Measurements from ENCODE around the gene GPR34. TPM values are rescaled to one million over a fixed set of nuclear protein-coding genes. Genes with fewer than 3 reads are reported as not detected.
"Not testable (repeated sequence)": the region's sequence is repeated elsewhere in the genome, so short reads cannot be mapped to it uniquely, and the experiment has no call there.

GPR34 gene
- total RNA-seq, 2 experiments from 2014 or later: not detected

DNA sequence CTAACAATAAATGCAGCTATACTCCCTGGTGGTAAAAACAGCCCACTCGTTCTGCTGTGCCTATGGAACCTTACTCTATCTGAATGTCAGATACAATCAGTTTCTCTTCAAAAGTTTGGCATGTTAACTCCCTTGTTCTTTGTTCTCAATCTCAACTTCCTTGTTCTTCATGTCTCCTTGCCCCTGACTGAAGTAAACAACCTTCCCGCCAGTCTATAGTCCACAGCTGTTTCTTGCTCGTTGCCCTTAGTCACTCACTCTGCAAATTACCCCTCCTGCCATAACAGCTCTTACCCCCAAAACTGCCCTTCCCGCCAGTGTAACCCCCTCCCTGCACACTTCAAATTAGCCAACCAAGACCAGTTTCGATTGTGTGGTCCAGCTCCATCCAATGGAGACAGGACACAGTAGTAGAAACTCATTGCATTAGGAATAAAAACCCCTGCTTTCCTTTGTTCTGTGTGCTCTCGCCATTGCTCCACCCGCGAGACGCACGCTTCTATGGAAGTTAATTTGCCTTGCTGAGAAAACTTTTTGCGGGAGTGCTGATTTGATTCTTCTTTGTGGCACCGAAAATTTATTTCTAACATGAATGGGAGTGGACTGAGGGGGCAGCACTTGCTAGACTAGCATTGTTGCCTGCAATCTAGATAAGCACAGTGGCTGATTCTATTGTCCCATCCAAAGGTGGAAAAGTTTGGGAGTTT is 28.1 kb downstream of the GPR34 start:
- H3K4me3 Mint-ChIP-seq: no peak overlapping the region
- intact Hi-C loops (cut with DNase I, micrococcal nuclease): no loop called here
- H3K27me3 ChIP-seq (ENCODE audit: control insufficient read depth in 1 of 2, insufficient read depth in 2 of 2, low read length in 2 of 2): no peaks in the 10 kb centered on the region
- DNase-seq: no peak
- H3K4me3 ChIP-seq (ENCODE audit: low read length): no peak overlapping the region
- H3K36me3 Mint-ChIP-seq (ENCODE audit: low read depth): peaks cover 66% of the 10 kb centered on the region
- peaks cover 27% of the 10 kb centered on the region for H3K4me1 ChIP-seq (ENCODE audit: insufficient read depth, low read length)
- peaks cover 3% of the 10 kb centered on the region for H3K36me3 ChIP-seq (ENCODE audit: insufficient read depth, low read length)
- H3K27ac ChIP-seq (ENCODE audit: low read depth in 1 of 2, low read length in 2 of 2): no peak overlapping the region
- peaks cover 27% of the 10 kb centered on the region for H3K4me1 Mint-ChIP-seq (ENCODE audit: low read depth)
- H3K9me3 Mint-ChIP-seq: no peaks in the 10 kb centered on the region
- H3K27me3 Mint-ChIP-seq: no peaks in the 10 kb centered on the region
- H3K27ac Mint-ChIP-seq: no peak overlapping the region
- ChIA-PET POLR2A (no interaction called here), CTCF (no interaction called here)
- TF ChIP-seq, protein P1, sequence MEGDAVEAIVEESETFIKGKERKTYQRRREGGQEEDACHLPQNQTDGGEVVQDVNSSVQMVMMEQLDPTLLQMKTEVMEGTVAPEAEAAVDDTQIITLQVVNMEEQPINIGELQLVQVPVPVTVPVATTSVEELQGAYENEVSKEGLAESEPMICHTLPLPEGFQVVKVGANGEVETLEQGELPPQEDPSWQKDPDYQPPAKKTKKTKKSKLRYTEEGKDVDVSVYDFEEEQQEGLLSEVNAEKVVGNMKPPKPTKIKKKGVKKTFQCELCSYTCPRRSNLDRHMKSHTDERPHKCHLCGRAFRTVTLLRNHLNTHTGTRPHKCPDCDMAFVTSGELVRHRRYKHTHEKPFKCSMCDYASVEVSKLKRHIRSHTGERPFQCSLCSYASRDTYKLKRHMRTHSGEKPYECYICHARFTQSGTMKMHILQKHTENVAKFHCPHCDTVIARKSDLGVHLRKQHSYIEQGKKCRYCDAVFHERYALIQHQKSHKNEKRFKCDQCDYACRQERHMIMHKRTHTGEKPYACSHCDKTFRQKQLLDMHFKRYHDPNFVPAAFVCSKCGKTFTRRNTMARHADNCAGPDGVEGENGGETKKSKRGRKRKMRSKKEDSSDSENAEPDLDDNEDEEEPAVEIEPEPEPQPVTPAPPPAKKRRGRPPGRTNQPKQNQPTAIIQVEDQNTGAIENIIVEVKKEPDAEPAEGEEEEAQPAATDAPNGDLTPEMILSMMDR (IDR thresholded peaks at IDR 0.05): no peak
- H3K9me3 ChIP-seq (ENCODE audit: control insufficient read depth in 1 of 2, insufficient read depth in 1 of 2, low read length in 2 of 2): peaks cover 8 to 27% of the 10 kb centered on the region in 2 experiments
- ATAC-seq (ENCODE audit: poor library complexity): no peak

DNA sequence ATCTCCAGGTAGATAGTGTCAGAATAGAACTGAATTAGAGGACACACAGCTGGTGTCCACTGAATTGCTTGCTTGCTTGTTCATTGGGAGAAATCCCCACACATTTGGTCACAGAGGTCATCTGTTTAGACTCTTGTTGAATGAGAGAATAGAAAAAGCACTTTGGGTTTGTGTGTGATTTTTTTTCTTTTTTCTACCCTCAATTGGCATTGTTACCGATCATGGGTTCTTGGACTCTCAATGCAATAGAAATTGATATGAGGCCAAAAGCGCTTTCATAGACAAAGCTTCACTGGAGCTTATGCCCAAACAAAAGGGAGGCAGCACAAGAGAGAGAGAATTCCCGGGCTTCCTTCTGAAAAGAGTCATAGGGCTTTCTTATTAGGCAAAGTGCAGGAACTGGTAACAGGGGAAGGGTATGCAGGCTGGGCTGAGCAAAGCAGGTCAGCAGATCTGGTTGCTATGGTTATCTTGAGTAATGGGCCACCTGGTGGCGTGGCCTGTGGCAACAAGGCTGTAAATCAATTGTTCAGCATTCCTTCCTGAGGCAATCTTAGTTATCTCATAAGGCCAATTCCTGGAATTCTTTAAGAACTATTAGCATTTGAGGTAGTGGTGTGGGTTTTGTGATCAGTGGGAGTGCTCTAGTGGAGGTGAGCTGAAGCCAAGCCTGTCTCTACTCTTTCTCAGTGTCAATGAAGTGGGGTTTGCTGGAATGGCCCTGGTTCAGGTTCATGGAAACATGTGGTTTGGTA is 29.9 kb downstream of the GPR34 start:
- H3K4me3 Mint-ChIP-seq: no peak overlapping the region
- peaks cover 69% of the 10 kb centered on the region for H3K36me3 Mint-ChIP-seq (ENCODE audit: low read depth)
- CTCF ChIA-PET: no interaction called here

DNA sequence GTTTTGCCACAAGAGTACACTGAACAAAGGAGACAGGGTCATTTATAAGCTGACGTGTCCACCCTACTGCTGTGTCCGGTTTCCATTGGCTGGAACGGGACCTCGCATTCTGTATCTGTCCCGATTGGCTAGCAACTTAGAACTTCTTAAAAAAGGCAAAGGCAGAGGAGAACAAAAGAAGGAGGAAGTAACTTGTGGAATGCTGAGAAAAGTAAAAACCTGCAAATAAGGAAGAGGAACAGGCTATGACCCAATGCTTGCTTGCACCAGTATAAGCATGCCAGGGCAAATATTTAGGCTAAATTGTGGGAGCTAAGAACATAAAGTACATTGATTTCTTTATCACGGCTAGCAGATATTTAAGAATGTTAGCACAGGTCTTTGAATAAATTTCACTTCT is 30.8 kb downstream of the GPR34 start:
- CTCF ChIA-PET: not testable (repeated sequence)
- peaks cover 26% of the 10 kb centered on the region for H3K4me1 Mint-ChIP-seq (ENCODE audit: low read depth)

More for the DNA sequence above, 29.9 kb downstream of the GPR34 start:
- Mint-ChIP-seq H3K27me3 (no peaks in the 10 kb centered on the region), H3K9me3 (no peaks in the 10 kb centered on the region), H3K4me1 (ENCODE audit: low read depth) (peaks cover 31% of the 10 kb centered on the region), H3K27ac (no peak overlapping the region)
- H3K27ac ChIP-seq (ENCODE audit: low read depth in 1 of 2, low read length in 2 of 2): no peak overlapping the region
- no peak overlapping the region for H3K4me3 ChIP-seq (ENCODE audit: low read length)
- no peak for DNase-seq
- H3K27me3 ChIP-seq (ENCODE audit: control insufficient read depth in 1 of 2, insufficient read depth in 2 of 2, low read length in 2 of 2): no peaks in the 10 kb centered on the region
- H3K9me3 ChIP-seq (ENCODE audit: control insufficient read depth in 1 of 2, insufficient read depth in 1 of 2, low read length in 2 of 2): peaks cover 8 to 27% of the 10 kb centered on the region in 2 experiments
- POLR2A ChIA-PET: no interaction called here
- H3K4me1 ChIP-seq (ENCODE audit: insufficient read depth, low read length): peaks cover 33% of the 10 kb centered on the region
- TF ChIP-seq, protein P1 (IDR thresholded peaks at IDR 0.05): no peak
- no peak for ATAC-seq (ENCODE audit: poor library complexity)
- peaks cover 3% of the 10 kb centered on the region for H3K36me3 ChIP-seq (ENCODE audit: insufficient read depth, low read length)
- intact Hi-C loops (cut with DNase I, micrococcal nuclease): no loop called here

More for the DNA sequence above, 30.8 kb downstream of the GPR34 start:
- H3K27ac ChIP-seq (ENCODE audit: low read depth in 1 of 2, low read length in 2 of 2); POLR2A ChIA-PET; DNase-seq; H3K27me3 Mint-ChIP-seq; H3K27ac Mint-ChIP-seq; H3K4me3 Mint-ChIP-seq; H3K36me3 ChIP-seq (ENCODE audit: insufficient read depth, low read length); ATAC-seq (ENCODE audit: poor library complexity); H3K4me3 ChIP-seq (ENCODE audit: low read length); H3K9me3 Mint-ChIP-seq; H3K27me3 ChIP-seq (ENCODE audit: control insufficient read depth in 1 of 2, insufficient read depth in 2 of 2, low read length in 2 of 2); intact Hi-C loops (cut with DNase I, micrococcal nuclease): not testable (repeated sequence)
- Histone ChIP-seq H3K4me1 (ENCODE audit: insufficient read depth, low read length) (peaks cover 33% of the 10 kb centered on the region), H3K9me3 (ENCODE audit: control insufficient read depth in 1 of 2, insufficient read depth in 1 of 2, low read length in 2 of 2) (peaks cover 8 to 27% of the 10 kb centered on the region in 2 experiments)
- peaks cover 62% of the 10 kb centered on the region for H3K36me3 Mint-ChIP-seq (ENCODE audit: low read depth)
